Kidney (tissue), 14 donors: ENCODE data around the gene DDI2. TPM values are rescaled to one million over a fixed set of nuclear protein-coding genes. Genes with fewer than 3 reads are reported as not detected.

Experiments
- DNase-seq, 5 donors: peaks; one replicate each; pipeline ENCODE4 v3.0.0-alpha.2; 2013 to 2020
- FAIRE-seq: peaks from 2 replicates; lab custom pipeline; 2012; peaks lifted over from hg19 to GRCh38; lab: Jason Lieb, UNC
- H3K27ac ChIP-seq, 2 donors: one replicate each; pipeline ENCODE4 v1.7.0; 2013; ENCODE audit warnings: low read depth in 2 of 2, low read length in 2 of 2, inconsistent platforms in 1 of 2
- H3K27me3 ChIP-seq: one replicate; pipeline ENCODE4 v1.7.1; 2013; ENCODE audit warnings: low read length, inconsistent platforms; ENCODE audit not compliant: control insufficient read depth, insufficient read depth
- H3K36me3 ChIP-seq, 3 donors: one replicate each; pipeline versions ENCODE4 v1.7.0 to v1.7.1; 2013; ENCODE audit warnings: low read length in 3 of 3, control low read depth in 1 of 3, inconsistent platforms in 1 of 3; ENCODE audit not compliant: insufficient read depth in 3 of 3, control insufficient read depth in 2 of 3
- H3K4me1 ChIP-seq, 3 donors: one replicate each; pipeline versions ENCODE4 v1.7.0 to v1.7.1; 2013; ENCODE audit warnings: low read length in 3 of 3, inconsistent platforms in 1 of 3, low read depth in 1 of 3; ENCODE audit not compliant: control insufficient read depth in 2 of 3, insufficient read depth in 2 of 3
- H3K4me3 ChIP-seq, 3 donors: one replicate each; pipeline versions ENCODE4 v1.7.0 to v1.8.1; 2013; ENCODE audit warnings: low read length in 3 of 3, control low read depth in 1 of 3, inconsistent platforms in 1 of 3
- H3K9ac ChIP-seq, 3 donors: one replicate each; pipeline versions ENCODE4 v1.7.0 to v1.7.1; 2013; ENCODE audit warnings: low read length in 3 of 3, control low read depth in 1 of 3, inconsistent platforms in 1 of 3
- H3K9me3 ChIP-seq, 3 donors: one replicate each; pipeline versions ENCODE4 v1.7.0 to v1.7.1; 2013; ENCODE audit warnings: low read length in 3 of 3, control low read depth in 1 of 3, inconsistent platforms in 1 of 3; ENCODE audit not compliant: control insufficient read depth in 2 of 3, insufficient read depth in 1 of 3
- CTCF ChIP-seq: IDR thresholded peaks from 3 replicates; pipeline ENCODE4 v1.5.1; 2012; ENCODE audit warnings: mild to moderate bottlenecking, moderate library complexity, borderline replicate concordance; ENCODE audit not compliant: insufficient read depth; ENCODE audit errors: extremely low read depth
- intact Hi-C: fragments of 100-400 bp; cut with DNase I; formaldehyde crosslinking; loops from one replicate; pipeline ENCODE4 v1.11.1; 2022
- polyA plus RNA-seq: library from polyadenylated mRNA; stranded (reverse); fragments of 350-450 nt; fragmentation: Illumina TruSeq; extraction: RNeasy Lipid Tissue Mini Kit (QIAGEN cat#74804); gene quantifications from one replicate; pipeline ENCODE4 v1.2.3, GENCODE V29; 2014; ENCODE audit warnings: low read depth, low replicate concordance; ENCODE audit not compliant: insufficient read depth
- total RNA-seq: library from RNA; stranded (reverse); fragmentation: NEBNext Ultra II Directional; extraction: Animal tissue kit (Norgen Biotek cat#: 25700); gene quantifications from one replicate; pipeline ENCODE4 v1.2.1, GENCODE V29; 2021
- donor health status: control.
- donor health status: control.
- donor health status: control.
- donor health status: control.
- donor health status: control.
- donor health status: DM: yes; HTN: yes; CAD: no.
- donor health status: Normal renal cell carcinoma (clear cell type).

The DDI2 gene
- total and polyA plus RNA-seq, 2 donors from 2014 or later, result 4.0 to 28.3 TPM

GRCh38 chr1:15626269-15626950 is 9.2 kb downstream of the DDI2 start:
- Histone ChIP-seq H3K9ac (no peak overlapping the region), H3K27ac (no peak overlapping the region)
- FAIRE-seq, result no peak

GRCh38 chr1:15627343-15627988 is 10.2 kb downstream of the DDI2 start:
- FAIRE-seq, result no peak
- Histone ChIP-seq H3K9ac (no peak overlapping the region), H3K27ac (no peak overlapping the region), H3K4me1 (peaks cover 0 to 18% (median 10%) of the 10 kb centered on the region in 3 donors), H3K27me3 (no peaks in the 10 kb centered on the region), H3K9me3 (no peaks in the 10 kb centered on the region), H3K36me3 (peaks cover 0 to 37% (median 11%) of the 10 kb centered on the region in 3 donors), H3K4me3 (no peak overlapping the region)
- TF ChIP-seq CTCF, result no peak
- DNase-seq, result no peak
- intact Hi-C loops, result no loop called here

More at GRCh38 chr1:15626269-15626950, 9.2 kb downstream of the DDI2 start:
- DNase-seq, result no peak
- H3K4me3 ChIP-seq, result no peak overlapping the region
- peaks cover 0 to 20% (median 10%) of the 10 kb centered on the region in 3 donors for H3K4me1 ChIP-seq
- peaks cover 0 to 33% (median 11%) of the 10 kb centered on the region in 3 donors for H3K36me3 ChIP-seq
- H3K9me3 ChIP-seq, result no peaks in the 10 kb centered on the region
- H3K27me3 ChIP-seq, result no peaks in the 10 kb centered on the region
- TF ChIP-seq CTCF, result no peak
- intact Hi-C loops, result no loop called here

- DNase-seq (no peak), FAIRE-seq (no peak)
- no peak for TF ChIP-seq CTCF
- Histone ChIP-seq H3K9ac (no peak overlapping the region), H3K9me3 (no peaks in the 10 kb centered on the region), H3K4me3 (no peak overlapping the region), H3K27ac (no peak overlapping the region), H3K36me3 (peaks cover 0 to 38% (median 12%) of the 10 kb centered on the region in 3 donors), H3K27me3 (no peaks in the 10 kb centered on the region), H3K4me1 (peaks cover 0 to 18% (median 10%) of the 10 kb centered on the region in 3 donors)
- intact Hi-C loops, result no loop called here
Measured at GRCh38 chr1:15628003-15628402, 10.7 kb downstream of the DDI2 start.
